ENCODE measurements around the gene IQUB. TPM values are rescaled to one million over a fixed set of nuclear protein-coding genes. Genes with fewer than 3 reads are reported as not detected.

IQUB gene
- polyA plus RNA-seq, 1 donor from 2014 or later, result 0.41 TPM

DNA sequence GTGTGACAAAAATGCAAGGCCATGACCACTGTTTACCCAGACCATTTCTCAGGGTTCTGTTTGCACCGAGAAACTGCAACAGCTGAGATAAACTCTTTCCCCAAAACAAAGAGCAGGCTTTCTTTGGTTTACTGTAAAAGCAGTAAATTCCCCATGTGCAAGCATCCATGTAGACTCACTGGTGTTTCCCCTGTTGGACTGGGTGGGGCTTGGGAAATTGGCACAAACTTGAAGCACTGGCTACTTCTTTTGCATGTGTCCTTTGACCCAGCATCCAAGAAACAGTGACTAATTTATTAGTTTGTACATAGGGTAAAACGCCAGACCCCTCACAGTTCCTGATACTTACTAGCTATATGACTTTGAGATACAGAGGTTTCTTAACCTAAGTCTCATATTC, 12.3 kb downstream of the IQUB start:
- Histone ChIP-seq H3K9me3 (ENCODE audit: low read length) (no peaks in the 10 kb centered on the region), H3K9me2 (ENCODE audit: insufficient read depth, low read length) (no peaks in the 10 kb centered on the region), H3K9ac (ENCODE audit: low read length) (no peak overlapping the region), H3K4me3 (ENCODE audit: low read length) (no peak overlapping the region), H3K27ac (ENCODE audit: low read length) (no peak overlapping the region), H4K20me1 (ENCODE audit: insufficient read depth) (no peaks in the 10 kb centered on the region), H2AFZ (ENCODE audit: low read depth, low read length) (no peak overlapping the region), H3K36me3 (ENCODE audit: insufficient read depth, low read length) (no peaks in the 10 kb centered on the region), H3F3A (ENCODE audit: insufficient read depth, low read length, poor library complexity, severe bottlenecking) (no peaks in the 10 kb centered on the region), H3K4me2 (ENCODE audit: low read length) (no peak overlapping the region), H3K79me2 (replicated peaks; ENCODE audit: insufficient read depth, low read length) (no peaks in the 10 kb centered on the region), H3K27me3 (ENCODE audit: insufficient read depth, low read depth, low read length) (no peaks in the 10 kb centered on the region)
- TF ChIP-seq SMC3 (conservative IDR thresholded peaks at IDR 0.05; ENCODE audit: poor library complexity) (no peak), RAD21 (conservative IDR thresholded peaks at IDR 0.05) (no peak), EZH2 (IDR thresholded peaks at IDR 0.05; ENCODE audit: borderline replicate concordance, insufficient read depth, low read length, poor library complexity, severe bottlenecking) (no peak), TAF1 (IDR thresholded peaks at IDR 0.05; ENCODE audit: low read depth) (no peak), MXI1 (conservative IDR thresholded peaks at IDR 0.05; ENCODE audit: poor library complexity, severe bottlenecking) (no peak), POLR2AphosphoS5 (IDR thresholded peaks at IDR 0.05) (no peak), EP300 (conservative IDR thresholded peaks at IDR 0.05; ENCODE audit: poor library complexity, severe bottlenecking) (no peak)
- TF ChIP-seq, protein P1, sequence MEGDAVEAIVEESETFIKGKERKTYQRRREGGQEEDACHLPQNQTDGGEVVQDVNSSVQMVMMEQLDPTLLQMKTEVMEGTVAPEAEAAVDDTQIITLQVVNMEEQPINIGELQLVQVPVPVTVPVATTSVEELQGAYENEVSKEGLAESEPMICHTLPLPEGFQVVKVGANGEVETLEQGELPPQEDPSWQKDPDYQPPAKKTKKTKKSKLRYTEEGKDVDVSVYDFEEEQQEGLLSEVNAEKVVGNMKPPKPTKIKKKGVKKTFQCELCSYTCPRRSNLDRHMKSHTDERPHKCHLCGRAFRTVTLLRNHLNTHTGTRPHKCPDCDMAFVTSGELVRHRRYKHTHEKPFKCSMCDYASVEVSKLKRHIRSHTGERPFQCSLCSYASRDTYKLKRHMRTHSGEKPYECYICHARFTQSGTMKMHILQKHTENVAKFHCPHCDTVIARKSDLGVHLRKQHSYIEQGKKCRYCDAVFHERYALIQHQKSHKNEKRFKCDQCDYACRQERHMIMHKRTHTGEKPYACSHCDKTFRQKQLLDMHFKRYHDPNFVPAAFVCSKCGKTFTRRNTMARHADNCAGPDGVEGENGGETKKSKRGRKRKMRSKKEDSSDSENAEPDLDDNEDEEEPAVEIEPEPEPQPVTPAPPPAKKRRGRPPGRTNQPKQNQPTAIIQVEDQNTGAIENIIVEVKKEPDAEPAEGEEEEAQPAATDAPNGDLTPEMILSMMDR (IDR thresholded peaks at IDR 0.05; ENCODE audit: poor library complexity, severe bottlenecking), result no peak
- TF ChIP-seq, protein P2, sequence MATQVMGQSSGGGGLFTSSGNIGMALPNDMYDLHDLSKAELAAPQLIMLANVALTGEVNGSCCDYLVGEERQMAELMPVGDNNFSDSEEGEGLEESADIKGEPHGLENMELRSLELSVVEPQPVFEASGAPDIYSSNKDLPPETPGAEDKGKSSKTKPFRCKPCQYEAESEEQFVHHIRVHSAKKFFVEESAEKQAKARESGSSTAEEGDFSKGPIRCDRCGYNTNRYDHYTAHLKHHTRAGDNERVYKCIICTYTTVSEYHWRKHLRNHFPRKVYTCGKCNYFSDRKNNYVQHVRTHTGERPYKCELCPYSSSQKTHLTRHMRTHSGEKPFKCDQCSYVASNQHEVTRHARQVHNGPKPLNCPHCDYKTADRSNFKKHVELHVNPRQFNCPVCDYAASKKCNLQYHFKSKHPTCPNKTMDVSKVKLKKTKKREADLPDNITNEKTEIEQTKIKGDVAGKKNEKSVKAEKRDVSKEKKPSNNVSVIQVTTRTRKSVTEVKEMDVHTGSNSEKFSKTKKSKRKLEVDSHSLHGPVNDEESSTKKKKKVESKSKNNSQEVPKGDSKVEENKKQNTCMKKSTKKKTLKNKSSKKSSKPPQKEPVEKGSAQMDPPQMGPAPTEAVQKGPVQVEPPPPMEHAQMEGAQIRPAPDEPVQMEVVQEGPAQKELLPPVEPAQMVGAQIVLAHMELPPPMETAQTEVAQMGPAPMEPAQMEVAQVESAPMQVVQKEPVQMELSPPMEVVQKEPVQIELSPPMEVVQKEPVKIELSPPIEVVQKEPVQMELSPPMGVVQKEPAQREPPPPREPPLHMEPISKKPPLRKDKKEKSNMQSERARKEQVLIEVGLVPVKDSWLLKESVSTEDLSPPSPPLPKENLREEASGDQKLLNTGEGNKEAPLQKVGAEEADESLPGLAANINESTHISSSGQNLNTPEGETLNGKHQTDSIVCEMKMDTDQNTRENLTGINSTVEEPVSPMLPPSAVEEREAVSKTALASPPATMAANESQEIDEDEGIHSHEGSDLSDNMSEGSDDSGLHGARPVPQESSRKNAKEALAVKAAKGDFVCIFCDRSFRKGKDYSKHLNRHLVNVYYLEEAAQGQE (IDR thresholded peaks at IDR 0.05; ENCODE audit: borderline replicate concordance), result no peak

DNA sequence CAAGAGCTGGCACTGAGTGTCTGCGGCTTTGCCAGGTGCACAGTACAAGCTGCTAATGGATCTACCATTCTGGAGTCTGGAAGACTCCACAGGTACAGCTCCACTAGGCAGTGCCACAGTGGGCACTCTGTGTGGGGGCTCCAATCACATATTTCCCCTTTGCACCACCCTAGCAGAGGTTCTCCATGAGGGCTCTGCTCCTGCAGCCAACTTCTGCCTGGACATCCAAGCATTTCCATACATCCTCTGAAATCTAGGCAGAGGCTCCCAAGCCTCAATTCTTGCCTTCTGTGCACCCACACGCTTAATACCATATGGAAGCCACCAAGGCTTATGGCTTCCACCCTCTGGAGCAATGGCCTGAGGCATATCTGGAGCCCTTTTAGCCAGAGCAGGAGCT, 29.2 kb downstream of the IQUB start:
- H3K4me2 ChIP-seq (ENCODE audit: low read length), result no peak overlapping the region
- H3K79me2 ChIP-seq (replicated peaks; ENCODE audit: insufficient read depth, low read length), result no peaks in the 10 kb centered on the region
- H3K36me3 ChIP-seq (ENCODE audit: insufficient read depth, low read length), result no peaks in the 10 kb centered on the region
- H2AFZ ChIP-seq (ENCODE audit: low read depth, low read length), result no peak overlapping the region
- no peaks in the 10 kb centered on the region for H3K27me3 ChIP-seq (ENCODE audit: insufficient read depth, low read depth, low read length)
- H3K9ac ChIP-seq (ENCODE audit: low read length), result no peak overlapping the region
- no peaks in the 10 kb centered on the region for H3F3A ChIP-seq (ENCODE audit: insufficient read depth, low read length, poor library complexity, severe bottlenecking)
- H3K4me3 ChIP-seq (ENCODE audit: low read length), result no peak overlapping the region
- TF ChIP-seq RAD21 (conservative IDR thresholded peaks at IDR 0.05) (no peak), MXI1 (conservative IDR thresholded peaks at IDR 0.05; ENCODE audit: poor library complexity, severe bottlenecking) (no peak), TAF1 (IDR thresholded peaks at IDR 0.05; ENCODE audit: low read depth) (no peak), SMC3 (conservative IDR thresholded peaks at IDR 0.05; ENCODE audit: poor library complexity) (no peak), EP300 (conservative IDR thresholded peaks at IDR 0.05; ENCODE audit: poor library complexity, severe bottlenecking) (no peak), EZH2 (IDR thresholded peaks at IDR 0.05; ENCODE audit: borderline replicate concordance, insufficient read depth, low read length, poor library complexity, severe bottlenecking) (no peak), POLR2AphosphoS5 (IDR thresholded peaks at IDR 0.05) (no peak)
- TF ChIP-seq, protein P2 (IDR thresholded peaks at IDR 0.05; ENCODE audit: borderline replicate concordance), result no peak
- TF ChIP-seq, protein P1 (IDR thresholded peaks at IDR 0.05; ENCODE audit: poor library complexity, severe bottlenecking), result no peak
- H3K9me3 ChIP-seq (ENCODE audit: low read length), result no peaks in the 10 kb centered on the region
- H3K9me2 ChIP-seq (ENCODE audit: insufficient read depth, low read length), result no peaks in the 10 kb centered on the region
- H4K20me1 ChIP-seq (ENCODE audit: insufficient read depth), result no peaks in the 10 kb centered on the region
- H3K27ac ChIP-seq (ENCODE audit: low read length), result no peak overlapping the region
